ENCODE measurements around the gene PSG2. TPM values are rescaled to one million over a fixed set of nuclear protein-coding genes. Genes with fewer than 3 reads are reported as not detected.
"Not testable (repeated sequence)": the region's sequence is repeated elsewhere in the genome, so short reads cannot be mapped to it uniquely, and the experiment has no call there.

The PSG2 gene
- total RNA-seq, 4 donors from 2014 or later: 0.65 to 1.3 TPM; not detected in 2

GRCh38 chr19:43078311-43078710 is 4.2 kb downstream of the PSG2 start:
- WGBS, 2 donors: 83% methylated on average over 4 of the region's 4 CpGs
- TF ChIP-seq POLR2A (IDR thresholded peaks at IDR 0.05) (no peak), CTCF (IDR thresholded peaks at IDR 0.05) (no peak)
- no peak overlapping the region for H3K4me3 ChIP-seq (ENCODE audit: low read depth, poor library complexity, severe bottlenecking)
- no peak for DNase-seq (ENCODE audit: low spot score in 2 of 2)
- intact Hi-C loops (cut with DNase I; ENCODE audit: low total_unique reads): no loop called here

- WGBS, 2 donors: 58 to 74% methylated on average over 4 of the region's 4 CpGs
- intact Hi-C loops (cut with DNase I; ENCODE audit: low total_unique reads); H3K4me3 ChIP-seq (ENCODE audit: low read depth, poor library complexity, severe bottlenecking); DNase-seq (ENCODE audit: low spot score in 2 of 2): not testable (repeated sequence)
These were observed 4.6 kb downstream of the PSG2 start for GRCh38 chr19:43077881-43078280.

GRCh38 chr19:43062418-43062817 is 20.1 kb downstream of the PSG2 start:
- DNase-seq (ENCODE audit: low spot score in 2 of 2); intact Hi-C loops (cut with DNase I; ENCODE audit: low total_unique reads); H3K4me3 ChIP-seq (ENCODE audit: low read depth, poor library complexity, severe bottlenecking): not testable (repeated sequence)
- 63 to 64% methylated on average over 3 of the region's 3 CpGs for whole genome bisulfite sequencing, 2 donors

GRCh38 chr19:43061326-43061725 is 21.2 kb downstream of the PSG2 start:
- H3K4me3 ChIP-seq (ENCODE audit: low read depth, poor library complexity, severe bottlenecking); DNase-seq (ENCODE audit: low spot score in 2 of 2); intact Hi-C loops (cut with DNase I; ENCODE audit: low total_unique reads): not testable (repeated sequence)
- 65 to 76% methylated on average over 3 of the region's 3 CpGs for WGBS, 2 donors

GRCh38 chr19:43060254-43060653 is 22.2 kb downstream of the PSG2 start:
- intact Hi-C loops (cut with DNase I; ENCODE audit: low total_unique reads); H3K4me3 ChIP-seq (ENCODE audit: low read depth, poor library complexity, severe bottlenecking); DNase-seq (ENCODE audit: low spot score in 2 of 2): not testable (repeated sequence)
- WGBS, 2 donors: 76% methylated on average over 3 of the region's 3 CpGs

- WGBS, 2 donors: 42 to 43% methylated on average over 2 of the region's 2 CpGs
These were observed 23.0 kb downstream of the PSG2 start for GRCh38 chr19:43059482-43059881.

GRCh38 chr19:43058440-43058839 is 24.1 kb downstream of the PSG2 start:
- DNase-seq (ENCODE audit: low spot score in 2 of 2); H3K4me3 ChIP-seq (ENCODE audit: low read depth, poor library complexity, severe bottlenecking); intact Hi-C loops (cut with DNase I; ENCODE audit: low total_unique reads): not testable (repeated sequence)
- WGBS, 2 donors: 56 to 58% methylated on average over 2 of the region's 2 CpGs

More at GRCh38 chr19:43059482-43059881, 23.0 kb downstream of the PSG2 start:
- DNase-seq (ENCODE audit: low spot score in 2 of 2); intact Hi-C loops (cut with DNase I; ENCODE audit: low total_unique reads); H3K4me3 ChIP-seq (ENCODE audit: low read depth, poor library complexity, severe bottlenecking): not testable (repeated sequence)

GRCh38 chr19:43047966-43048365 is 34.5 kb downstream of the PSG2 start:
- DNase-seq (ENCODE audit: low spot score in 2 of 2); intact Hi-C loops (cut with DNase I; ENCODE audit: low total_unique reads); H3K4me3 ChIP-seq (ENCODE audit: low read depth, poor library complexity, severe bottlenecking): not testable (repeated sequence)
- WGBS, 2 donors: 85 to 90% methylated on average over 3 of the region's 3 CpGs

GRCh38 chr19:43046578-43046977 is 35.9 kb downstream of the PSG2 start:
- WGBS, 2 donors: 79 to 85% methylated on average over 2 of the region's 2 CpGs
- intact Hi-C loops (cut with DNase I; ENCODE audit: low total_unique reads); H3K4me3 ChIP-seq (ENCODE audit: low read depth, poor library complexity, severe bottlenecking); DNase-seq (ENCODE audit: low spot score in 2 of 2): not testable (repeated sequence)

- WGBS, 2 donors: 75 to 82% methylated on average over 1 of the region's 1 CpG
- H3K4me3 ChIP-seq (ENCODE audit: low read depth, poor library complexity, severe bottlenecking); intact Hi-C loops (cut with DNase I; ENCODE audit: low total_unique reads); DNase-seq (ENCODE audit: low spot score in 2 of 2): not testable (repeated sequence)
These were observed 38.9 kb downstream of the PSG2 start for GRCh38 chr19:43043492-43044180.

- DNase-seq (ENCODE audit: low spot score in 2 of 2); intact Hi-C loops (cut with DNase I; ENCODE audit: low total_unique reads); H3K4me3 ChIP-seq (ENCODE audit: low read depth, poor library complexity, severe bottlenecking): not testable (repeated sequence)
- 36 to 62% methylated on average over 2 of the region's 2 CpGs for WGBS, 2 donors
These were observed 50.9 kb downstream of the PSG2 start for GRCh38 chr19:43031645-43032044.
